Measurements from ENCODE around the gene NMT1. TPM values are rescaled to one million over a fixed set of nuclear protein-coding genes. Genes with fewer than 3 reads are reported as not detected.

NMT1 gene
- total RNA-seq, 1 experiment from 2014 or later, result 152 TPM

- TF ChIP-seq AR (CRISPR knock-in tag; IDR thresholded peaks at IDR 0.05), result no peak
- no peak for TF ChIP-seq MXD4 (CRISPR knock-in tag; IDR thresholded peaks at IDR 0.05; ENCODE audit: borderline replicate concordance)
Observed at GRCh38 chr17:45130681-45131615, 69.8 kb downstream of the NMT1 start (continued).

GRCh38 chr17:45131616-45132319 is 70.7 kb downstream of the NMT1 start:
- H3K9me3 Mint-ChIP-seq, result no peaks in the 10 kb centered on the region
- TF ChIP-seq NFATC4 (CRISPR knock-in tag; IDR thresholded peaks at IDR 0.05) (no peak), CTCF (IDR thresholded peaks at IDR 0.05) (peak; percentile 94), ZNF121 (CRISPR knock-in tag; IDR thresholded peaks at IDR 0.05) (peak; percentile 77; the same call in 1 of the 2 replicates), ZNF423 (CRISPR knock-in tag; IDR thresholded peaks at IDR 0.05) (peak; percentile 81), RELA (CRISPR knock-in tag; IDR thresholded peaks at IDR 0.05; ENCODE audit: borderline replicate concordance) (no peak), MYBL2 (CRISPR knock-in tag; IDR thresholded peaks at IDR 0.05) (0 out of 2 replicates have a peak, but pooled peaks have one; percentile 54), GTF2I (CRISPR knock-in tag; conservative IDR thresholded peaks at IDR 0.05) (peak; percentile 88), ETV6 (CRISPR knock-in tag; IDR thresholded peaks at IDR 0.05) (0 out of 2 replicates have a peak, but pooled peaks have one; percentile 14), ZNF671 (CRISPR knock-in tag; IDR thresholded peaks at IDR 0.05) (no peak), SMAD4 (CRISPR knock-in tag; IDR thresholded peaks at IDR 0.05) (no peak), SMAD3 (CRISPR knock-in tag; IDR thresholded peaks at IDR 0.05; ENCODE audit: borderline replicate concordance) (no peak), HMGXB4 (CRISPR knock-in tag; IDR thresholded peaks at IDR 0.05) (peak; percentile 89), STAT6 (CRISPR knock-in tag; conservative IDR thresholded peaks at IDR 0.05; ENCODE audit: low read depth) (no peak), ZNF263 (CRISPR knock-in tag; IDR thresholded peaks at IDR 0.05; ENCODE audit: low read depth) (peak; percentile 29)
- TF ChIP-seq, protein P1, sequence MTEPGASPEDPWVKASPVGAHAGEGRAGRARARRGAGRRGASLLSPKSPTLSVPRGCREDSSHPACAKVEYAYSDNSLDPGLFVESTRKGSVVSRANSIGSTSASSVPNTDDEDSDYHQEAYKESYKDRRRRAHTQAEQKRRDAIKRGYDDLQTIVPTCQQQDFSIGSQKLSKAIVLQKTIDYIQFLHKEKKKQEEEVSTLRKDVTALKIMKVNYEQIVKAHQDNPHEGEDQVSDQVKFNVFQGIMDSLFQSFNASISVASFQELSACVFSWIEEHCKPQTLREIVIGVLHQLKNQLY (CRISPR knock-in tag; IDR thresholded peaks at IDR 0.05), result no peak
- H3K27me3 Mint-ChIP-seq (ENCODE audit: low read depth), result no peaks in the 10 kb centered on the region; the same call in 1 of the 2 replicates
- H3K27ac Mint-ChIP-seq, result no peak overlapping the region
- CTCF ChIA-PET, result interaction anchor here (0.7 to 7.6 kb wide), 9 partner anchors 11 to 211 kb away, joined by 3 to 531 read pairs (median 6); partner anchors contain the start of gene HEXIM1
- peaks cover 25% of the 10 kb centered on the region for H3K4me1 Mint-ChIP-seq
- ATAC-seq, result peak; percentile 13
- peak; percentile 79 for DNase-seq (ENCODE audit: low spot score)
- peak overlapping the region; percentile 66 for H3K4me3 Mint-ChIP-seq
- POLR2A ChIA-PET, result interaction anchor here (1.0 kb wide), 1 partner anchor 17 kb away, joined by 3 read pairs; the partner anchor contains the start of gene HEXIM1
- H3K36me3 Mint-ChIP-seq, result no peaks in the 10 kb centered on the region
